HepG2 (cell line): Measurements from ENCODE around the gene IGSF8. TPM values are rescaled to one million over a fixed set of nuclear protein-coding genes. Genes with fewer than 3 reads are reported as not detected.

Experiments used
- ATAC-seq: fragments of 200-7000 bp; cut with Tn5 transposase; 3 replicates; pipeline ENCODE4 v1.9.1; 2020; ENCODE audit warnings: mild to moderate bottlenecking, moderate library complexity
- BruUV-seq: library from RNA; stranded (reverse); fragments of 400-500 nt; replicated peaks from 2 replicates; lab custom pipeline; 2021; lab: Mats Ljungman, UMichigan
- CTCF ChIA-PET: fragments of 300-600 bp; formaldehyde crosslinking; extraction: SDS; loops from one replicate; lab custom pipeline; 2021; ENCODE audit warnings: low total read pairs, inconsistent platforms, low intra/inter-chr PET ratio; lab: Yijun Ruan, JAX
- POLR2A ChIA-PET: fragments of 350-600 bp; sonication (Branson Sonifier 250); formaldehyde crosslinking; loops from one replicate; lab custom pipeline; 2020; ENCODE audit warnings: antibody characterized with exemption, inconsistent platforms; lab: Yijun Ruan, JAX
- DNase-seq: peaks from one replicate; pipeline ENCODE4 v3.0.0-alpha.2; 2015; ENCODE audit warnings: low spot score
- FAIRE-seq: peaks from 3 replicates; lab custom pipeline; 2011; peaks lifted over from hg19 to GRCh38; lab: Jason Lieb, UNC
- H2AFZ ChIP-seq: one replicate; pipeline ENCODE4 v1.6.1; 2011; ENCODE audit warnings: low read length, inconsistent platforms
- H3K27ac ChIP-seq: fragments of 300-600 bp; 3 replicates; pipeline ENCODE4 v1.8.0; 2011; ENCODE audit warnings: mixed run types, mild to moderate bottlenecking, mixed read lengths, low read length, inconsistent platforms; ENCODE audit not compliant: insufficient read depth; ENCODE audit errors: extremely low read length
- H3K27me3 ChIP-seq, 2 experiments: fragments of 200-600 bp in 1 of 2; 2 replicates in 1 of 2; 3 replicates in 1 of 2; pipeline versions ENCODE4 v1.6.0 to v1.8.0; 2011; ENCODE audit warnings: low read length in 2 of 2, mild to moderate bottlenecking in 2 of 2, moderate library complexity in 2 of 2, inconsistent platforms in 1 of 2; ENCODE audit not compliant: insufficient read depth in 2 of 2, control insufficient read depth in 1 of 2
- H3K36me3 ChIP-seq, 2 experiments: fragments of 200-600 bp in 1 of 2; replicated peaks in 1 of 2; 2 replicates in 1 of 2; 3 replicates in 1 of 2; pipeline versions ENCODE4 v1.5.1 to v1.8.0; 2011; ENCODE audit warnings: low read length in 2 of 2, inconsistent platforms in 1 of 2; ENCODE audit not compliant: insufficient read depth in 2 of 2, control insufficient read depth in 1 of 2
- H3K4me1 ChIP-seq: 2 replicates; pipeline ENCODE4 v1.5.1; 2012; ENCODE audit warnings: low read length, inconsistent platforms; ENCODE audit not compliant: insufficient read depth
- H3K4me2 ChIP-seq: 2 replicates; pipeline ENCODE4 v1.6.0; 2011; ENCODE audit warnings: low read depth, low read length, inconsistent platforms
- H3K4me3 ChIP-seq, 3 experiments: fragments of 200-600 bp in 1 of 3; sonication (generic), shearing (Covaris generic) in 1 of 3; replicated peaks in 1 of 3; 2 replicates each; pipeline ENCODE4 v1.5.1; 2011 to 2016; ENCODE audit warnings: low read length in 3 of 3, inconsistent platforms in 2 of 3, low read depth in 2 of 3, mild to moderate bottlenecking in 2 of 3, control low read depth in 1 of 3, mixed read lengths in 1 of 3; ENCODE audit not compliant: insufficient read depth in 1 of 3
- H3K79me2 ChIP-seq: one replicate; pipeline ENCODE4 v1.6.1; 2011; ENCODE audit warnings: low read length, inconsistent platforms; ENCODE audit not compliant: insufficient read depth
- H3K9ac ChIP-seq: 2 replicates; pipeline ENCODE4 v1.6.0; 2011; ENCODE audit warnings: mild to moderate bottlenecking, low read depth, low read length, inconsistent platforms; ENCODE audit not compliant: insufficient read depth
- H3K9me3 ChIP-seq: 2 replicates; pipeline ENCODE4 v1.5.1; 2012; ENCODE audit warnings: mild to moderate bottlenecking, low read length
- H4K20me1 ChIP-seq: 2 replicates; pipeline ENCODE4 v1.6.0; 2011; ENCODE audit warnings: inconsistent platforms, mild to moderate bottlenecking, low read length, moderate library complexity; ENCODE audit not compliant: insufficient read depth
- CEBPB ChIP-seq: IDR thresholded peaks from 2 replicates; pipeline ENCODE4 v1.6.1; 2011; ENCODE audit warnings: low read depth, low read length, improper control_type of control experiment, borderline replicate concordance
- FLYWCH1 ChIP-seq: sonication (generic); formaldehyde crosslinking; IDR thresholded peaks from 2 replicates; pipeline ENCODE4 v1.8.1; 2023; ENCODE audit warnings: mild to moderate bottlenecking, missing genetic modification reagents
- HNF4A ChIP-seq: sonication (generic); formaldehyde crosslinking; IDR thresholded peaks from 2 replicates; pipeline ENCODE4 v1.4.0; 2020; ENCODE audit warnings: missing genetic modification reagents
- HOXA7 ChIP-seq: sonication (generic); formaldehyde crosslinking; IDR thresholded peaks from 2 replicates; pipeline ENCODE4 v1.8.1; 2022; ENCODE audit warnings: mild to moderate bottlenecking, missing genetic modification reagents, moderate library complexity
- RXRA ChIP-seq: sonication (generic); formaldehyde crosslinking; IDR thresholded peaks from 2 replicates; pipeline ENCODE4 v1.5.1; 2020; ENCODE audit warnings: missing genetic modification reagents
- RXRB ChIP-seq: IDR thresholded peaks from 2 replicates; pipeline ENCODE4 v1.6.1; 2016; ENCODE audit warnings: borderline replicate concordance, missing genetic modification reagents, missing compliant biosample characterization
- SMAD9 ChIP-seq: sonication (generic); formaldehyde crosslinking; IDR thresholded peaks from 2 replicates; pipeline ENCODE4 v1.5.1; 2020; ENCODE audit warnings: mild to moderate bottlenecking, missing genetic modification reagents
- SPEN ChIP-seq: sonication (generic); formaldehyde crosslinking; IDR thresholded peaks from 2 replicates; pipeline ENCODE4 v1.5.1; 2020; ENCODE audit warnings: low read depth, mild to moderate bottlenecking, missing genetic modification reagents
- ZNF460 ChIP-seq: sonication (generic); formaldehyde crosslinking; IDR thresholded peaks from 2 replicates; pipeline ENCODE4 v1.5.1; 2020; ENCODE audit warnings: missing genetic modification reagents, mild to moderate bottlenecking, borderline replicate concordance
- ZNF549 ChIP-seq: sonication (generic); formaldehyde crosslinking; IDR thresholded peaks from 2 replicates; pipeline ENCODE4 v1.5.0; 2020; ENCODE audit warnings: missing genetic modification reagents
- ZNF564 ChIP-seq: sonication (generic); formaldehyde crosslinking; IDR thresholded peaks from 2 replicates; pipeline ENCODE4 v1.8.1; 2023; ENCODE audit warnings: mild to moderate bottlenecking, missing genetic modification reagents
- ZNF616 ChIP-seq: sonication (generic); formaldehyde crosslinking; IDR thresholded peaks from 2 replicates; pipeline ENCODE4 v1.5.0; 2020; ENCODE audit warnings: low read depth, mild to moderate bottlenecking, missing genetic modification reagents
- WGBS: methylation state at CpG from one replicate; pipeline ENCODE4 v1.1.6; 2017; ENCODE audit warnings: low lambda C conversion rate; 5-methylcytosine and 5-hydroxymethylcytosine counted together
- in situ Hi-C: cut with HindIII; loops from 2 replicates; pipeline ENCODE4 v1.10.0; 2017; ENCODE audit warnings: low pct_unique_long_range_greater_than_20kb; ENCODE audit not compliant: extremely low pct_ligation_motif_present
- intact Hi-C: fragments of 100-400 bp; cut with micrococcal nuclease; formaldehyde crosslinking; loops from one replicate; pipeline ENCODE4 v1.10.0; 2022; ENCODE audit not compliant: unreplicated experiment
- polyA plus RNA-seq, 8 experiments: library from polyadenylated mRNA; depleted of rRNA in 3 of 8; stranded (reverse) in 7 of 8; unstranded in 1 of 8; fragments of >200 nt; fragmentation: Illumina TruSeq in 4 of 8; extraction: Trizol in 4 of 8; gene quantifications; 2 replicates each; pipeline versions ENCODE4 v1.2.1 to v1.2.3, GENCODE V29; 2011 to 2016; ENCODE audit warnings: low read depth in 4 of 8, missing spikeins in 1 of 8, mixed read lengths in 1 of 8; ENCODE audit not compliant: insufficient read depth in 1 of 8
- total RNA-seq, 5 experiments: library from RNA; depleted of rRNA; stranded (reverse); fragments of >200 nt; fragmentation: Illumina TruSeq; extraction: Trizol; gene quantifications; 2 replicates each; pipeline ENCODE4 v1.2.3, GENCODE V29; 2016; ENCODE audit warnings: low read depth in 1 of 5
- TF ChIP-seq, protein P1 (sequence below): sonication (generic); formaldehyde crosslinking; IDR thresholded peaks from 2 replicates; pipeline ENCODE4 v1.8.1; 2023; ENCODE audit warnings: mild to moderate bottlenecking, missing genetic modification reagents

Gene IGSF8
- total and polyA plus RNA-seq, 2 of the 13 experiments (the other 11 are each of a cell fraction or from before 2014, with no cell fraction given): 24.0 to 41.0 TPM

- peak; percentile 59; the same call in 1 of the 2 replicates for TF ChIP-seq RXRA (CRISPR knock-in tag)
- no peak for TF ChIP-seq ZNF616 (CRISPR knock-in tag)
- no peak for TF ChIP-seq FLYWCH1 (CRISPR knock-in tag)
- TF ChIP-seq SMAD9 (CRISPR knock-in tag): no peak
- TF ChIP-seq, protein P1, sequence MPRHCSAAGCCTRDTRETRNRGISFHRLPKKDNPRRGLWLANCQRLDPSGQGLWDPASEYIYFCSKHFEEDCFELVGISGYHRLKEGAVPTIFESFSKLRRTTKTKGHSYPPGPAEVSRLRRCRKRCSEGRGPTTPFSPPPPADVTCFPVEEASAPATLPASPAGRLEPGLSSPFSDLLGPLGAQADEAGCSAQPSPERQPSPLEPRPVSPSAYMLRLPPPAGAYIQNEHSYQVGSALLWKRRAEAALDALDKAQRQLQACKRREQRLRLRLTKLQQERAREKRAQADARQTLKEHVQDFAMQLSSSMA: no peak
- TF ChIP-seq RXRB (CRISPR knock-in tag): peak; percentile 61; the same call in 1 of the 2 replicates
- TF ChIP-seq HNF4A (CRISPR knock-in tag): peak; percentile 50
- TF ChIP-seq, all 625 proteins: peak for 9
Measured at GRCh38 chr1:160064746-160065145, 33.7 kb downstream of the IGSF8 start (continued).

DNA sequence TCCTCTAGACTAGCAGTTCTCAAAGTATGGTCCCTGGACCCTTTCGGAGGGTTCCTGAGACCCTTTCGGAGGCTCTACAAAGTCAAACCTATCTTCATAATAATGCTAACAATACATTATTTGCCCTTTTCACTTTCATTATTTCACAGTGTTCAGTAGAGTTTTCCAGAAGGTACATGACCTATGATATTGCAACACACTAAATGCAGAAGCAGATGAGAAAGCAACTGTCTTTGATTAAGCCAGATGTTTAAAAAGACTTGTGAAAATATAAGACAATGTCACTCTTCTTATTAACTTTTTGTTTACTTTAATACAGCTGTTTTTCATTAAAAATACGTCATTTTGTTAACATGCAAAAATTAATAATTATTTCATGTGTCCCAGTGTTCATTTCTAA is 34.3 kb downstream of the IGSF8 start:
- in situ Hi-C loops: no loop called here
- WGBS: 95% methylated on average over 3 of the region's 3 CpGs
- no TSS peak for BruUV-seq
- Histone ChIP-seq H3K4me1 (peaks cover 86% of the 10 kb centered on the region), H3K4me3 (no peak overlapping the region), H4K20me1 (no peaks in the 10 kb centered on the region), H2AFZ (no peak overlapping the region), H3K27me3 (no peaks in the 10 kb centered on the region), H3K9ac (no peak overlapping the region), H3K36me3 (no peaks in the 10 kb centered on the region), H3K79me2 (no peaks in the 10 kb centered on the region), H3K9me3 (no peaks in the 10 kb centered on the region), H3K4me2 (no peak overlapping the region), H3K27ac (no peak overlapping the region)
- ChIA-PET CTCF (no interaction called here), POLR2A (interaction anchor here (3.0 kb wide), 1 partner anchor 10 kb away, joined by 15 read pairs; no protein-coding TSS in a partner anchor)
- intact Hi-C loops: no loop called here
- DNase-seq: no peak
- peak; percentile 53 for TF ChIP-seq CEBPB
- TF ChIP-seq ZNF460: no peak
- TF ChIP-seq SPEN (CRISPR knock-in tag): no peak
- TF ChIP-seq ZNF549 (CRISPR knock-in tag): no peak
- TF ChIP-seq HOXA7 (CRISPR knock-in tag): no peak
- TF ChIP-seq HNF4A (CRISPR knock-in tag): no peak
- TF ChIP-seq ZNF564 (CRISPR knock-in tag): no peak
- no peak for ATAC-seq
- FAIRE-seq: no peak
